Measurements from ENCODE around the gene WNT9A. TPM values are rescaled to one million over a fixed set of nuclear protein-coding genes. Genes with fewer than 3 reads are reported as not detected.

The WNT9A gene
- polyA plus RNA-seq, 3 donors: not detected

DNA sequence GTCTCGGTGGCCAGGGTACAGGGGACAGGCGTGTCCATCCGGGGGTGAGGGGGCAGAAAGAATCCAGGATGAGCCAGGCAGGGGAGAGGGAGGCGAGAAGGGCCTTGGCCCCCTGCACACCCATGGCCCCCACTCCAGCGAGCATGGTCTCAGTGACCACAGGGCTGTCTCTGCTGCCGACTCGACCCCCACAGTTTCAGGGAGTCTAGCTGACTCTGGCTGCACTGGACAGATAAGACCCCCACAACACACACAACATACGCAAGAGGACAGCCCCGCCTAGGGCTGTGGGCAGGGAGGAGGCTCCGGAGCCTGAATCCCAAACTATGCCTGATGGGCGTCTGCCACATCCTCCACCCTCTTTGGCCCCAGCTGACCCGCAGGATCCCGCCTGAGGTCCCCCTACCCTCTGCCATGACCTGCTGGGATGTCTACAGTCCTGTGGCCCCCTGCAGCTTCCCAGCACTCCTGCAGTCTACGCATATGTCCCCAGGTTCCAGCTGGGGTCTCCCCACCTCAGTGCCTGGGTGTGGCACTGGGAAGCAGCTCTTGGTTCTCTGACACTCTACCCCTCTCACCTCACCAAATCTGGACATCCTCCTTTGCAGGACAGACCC is 22.0 kb downstream of the WNT9A start:
- H3K4me2 ChIP-seq (replicated peaks; ENCODE audit: extremely low read depth, low read length, poor library complexity, severe bottlenecking): no peak overlapping the region
- peaks cover 0 to 2% (median 2%) of the 10 kb centered on the region in 3 donors for H3K27me3 Mint-ChIP-seq (ENCODE audit: low read depth in 3 of 3)
- H3K79me2 ChIP-seq (ENCODE audit: insufficient read depth, low read length): no peaks in the 10 kb centered on the region
- no peak for DNase-seq
- no peak overlapping the region for H3K9ac ChIP-seq (ENCODE audit: insufficient read depth, low read length, poor library complexity, severe bottlenecking)
- 99% methylated on average over 8 of the region's 14 CpGs for WGBS (ENCODE audit: insufficient coverage)
- H3K36me3 Mint-ChIP-seq: no peaks in the 10 kb centered on the region
- no peak overlapping the region for H2AFZ ChIP-seq (ENCODE audit: insufficient read depth, low read depth, low read length, poor library complexity, severe bottlenecking)
- no peak overlapping the region for H3K27ac Mint-ChIP-seq
- H3K4me3 Mint-ChIP-seq: no peak overlapping the region
- H3K4me1 Mint-ChIP-seq: no peaks in the 10 kb centered on the region
- no peaks in the 10 kb centered on the region for H3K36me3 ChIP-seq (replicated peaks in 1 of 2; ENCODE audit: control insufficient read depth in 1 of 2, insufficient read depth in 2 of 2, low read length in 2 of 2)
- H4K20me1 ChIP-seq (ENCODE audit: insufficient read depth, low read length): no peaks in the 10 kb centered on the region
- no peaks in the 10 kb centered on the region for H3K4me1 ChIP-seq (ENCODE audit: control insufficient read depth in 1 of 2, insufficient read depth in 2 of 2, low read length in 2 of 2)
- intact Hi-C loops (cut with micrococcal nuclease): no loop called here
- H3K4me3 ChIP-seq (replicated peaks in 1 of 3; ENCODE audit: low read depth in 2 of 3, low read length in 3 of 3): no peak overlapping the region
- TF ChIP-seq CTCF (IDR thresholded peaks at IDR 0.05): no peak
- H3K9me3 ChIP-seq (replicated peaks in 1 of 2; ENCODE audit: control insufficient read depth in 1 of 2, insufficient read depth in 1 of 2, low read length in 2 of 2): no peaks in the 10 kb centered on the region
- H3K27me3 ChIP-seq (ENCODE audit: control insufficient read depth in 2 of 2, insufficient read depth in 2 of 2, low read length in 2 of 2): no peaks in the 10 kb centered on the region
- peaks cover 0 to 1% (median 0%) of the 10 kb centered on the region in 7 donors for H3K9me3 Mint-ChIP-seq
- H3K27ac ChIP-seq (ENCODE audit: low read depth in 1 of 2, low read length in 2 of 2): no peak overlapping the region

GRCh38 chr1:227924833-227925574 is 22.7 kb downstream of the WNT9A start:
- H2AFZ ChIP-seq (ENCODE audit: insufficient read depth, low read depth, low read length, poor library complexity, severe bottlenecking): no peak overlapping the region
- H3K27ac Mint-ChIP-seq: no peak overlapping the region
- intact Hi-C loops (cut with micrococcal nuclease): no loop called here

More at GRCh38 chr1:227924833-227925574, 22.7 kb downstream of the WNT9A start:
- TF ChIP-seq CTCF (IDR thresholded peaks at IDR 0.05): no peak
- H3K4me1 ChIP-seq (ENCODE audit: control insufficient read depth in 1 of 2, insufficient read depth in 2 of 2, low read length in 2 of 2): no peaks in the 10 kb centered on the region
- no peak overlapping the region for H3K9ac ChIP-seq (ENCODE audit: insufficient read depth, low read length, poor library complexity, severe bottlenecking)
- H3K36me3 Mint-ChIP-seq: no peaks in the 10 kb centered on the region
- H3K36me3 ChIP-seq (replicated peaks in 1 of 2; ENCODE audit: control insufficient read depth in 1 of 2, insufficient read depth in 2 of 2, low read length in 2 of 2): no peaks in the 10 kb centered on the region
- 84% methylated on average over 38 of the region's 38 CpGs for WGBS (ENCODE audit: insufficient coverage)
- peaks cover 0 to 1% (median 0%) of the 10 kb centered on the region in 7 donors for H3K9me3 Mint-ChIP-seq
- no peak for DNase-seq
- H3K9me3 ChIP-seq (replicated peaks in 1 of 2; ENCODE audit: control insufficient read depth in 1 of 2, insufficient read depth in 1 of 2, low read length in 2 of 2): no peaks in the 10 kb centered on the region
- H3K4me1 Mint-ChIP-seq: no peaks in the 10 kb centered on the region
- H3K4me2 ChIP-seq (replicated peaks; ENCODE audit: extremely low read depth, low read length, poor library complexity, severe bottlenecking): no peak overlapping the region
- H3K27ac ChIP-seq (ENCODE audit: low read depth in 1 of 2, low read length in 2 of 2): no peak overlapping the region
- H3K4me3 Mint-ChIP-seq: no peak overlapping the region
- H3K27me3 ChIP-seq (ENCODE audit: control insufficient read depth in 2 of 2, insufficient read depth in 2 of 2, low read length in 2 of 2): no peaks in the 10 kb centered on the region
- no peak overlapping the region for H3K4me3 ChIP-seq (replicated peaks in 1 of 3; ENCODE audit: low read depth in 2 of 3, low read length in 3 of 3)
- H3K27me3 Mint-ChIP-seq (ENCODE audit: low read depth in 3 of 3): peaks cover 0 to 2% (median 2%) of the 10 kb centered on the region in 3 donors
- H4K20me1 ChIP-seq (ENCODE audit: insufficient read depth, low read length): no peaks in the 10 kb centered on the region
- no peaks in the 10 kb centered on the region for H3K79me2 ChIP-seq (ENCODE audit: insufficient read depth, low read length)

All from CD14-positive monocyte (primary cell).